ENCODE results near the gene ADGRF4. TPM values are rescaled to one million over a fixed set of nuclear protein-coding genes. Genes with fewer than 3 reads are reported as not detected.

ADGRF4 gene
- total RNA-seq, 1 donor from 2014 or later = 0.87 TPM

- H3K27ac Mint-ChIP-seq = no peak overlapping the region
These were observed 27.5 kb upstream of the ADGRF4 start for GRCh38 chr6:47670851-47671250.

GRCh38 chr6:47671777-47672176 lies 26.6 kb upstream of the ADGRF4 start:
- no peak overlapping the region for H3K27ac Mint-ChIP-seq
- H3K27me3 Mint-ChIP-seq = no peaks in the 10 kb centered on the region
- H3K4me3 Mint-ChIP-seq = no peak overlapping the region
- TF ChIP-seq CTCF (conservative IDR thresholded peaks at IDR 0.05) = no peak
- peaks cover 18% of the 10 kb centered on the region for H3K4me1 Mint-ChIP-seq (ENCODE audit: unreplicated experiment)
- DNase-seq (ENCODE audit: extremely low spot score, unreplicated experiment) = no peak
- H3K36me3 Mint-ChIP-seq = no peaks in the 10 kb centered on the region
- H3K9me3 Mint-ChIP-seq = no peaks in the 10 kb centered on the region

More at GRCh38 chr6:47670851-47671250, 27.5 kb upstream of the ADGRF4 start:
- Mint-ChIP-seq H3K4me3 (no peak overlapping the region), H3K4me1 (ENCODE audit: unreplicated experiment) (peaks cover 18% of the 10 kb centered on the region), H3K36me3 (no peaks in the 10 kb centered on the region), H3K27me3 (no peaks in the 10 kb centered on the region), H3K9me3 (no peaks in the 10 kb centered on the region)
- no peak for TF ChIP-seq CTCF (conservative IDR thresholded peaks at IDR 0.05)
- no peak for DNase-seq (ENCODE audit: extremely low spot score, unreplicated experiment)

GRCh38 chr6:47672816-47673215 lies 25.6 kb upstream of the ADGRF4 start:
- DNase-seq (ENCODE audit: extremely low spot score, unreplicated experiment) = no peak
- H3K4me1 Mint-ChIP-seq (ENCODE audit: unreplicated experiment) = peaks cover 18% of the 10 kb centered on the region
- H3K27ac Mint-ChIP-seq = no peak overlapping the region

GRCh38 chr6:47674673-47675072 lies 23.7 kb upstream of the ADGRF4 start:
- H3K4me3 Mint-ChIP-seq = no peak overlapping the region
- peaks cover 11% of the 10 kb centered on the region for H3K4me1 Mint-ChIP-seq (ENCODE audit: unreplicated experiment)
- no peaks in the 10 kb centered on the region for H3K27me3 Mint-ChIP-seq
- no peaks in the 10 kb centered on the region for H3K9me3 Mint-ChIP-seq
- no peak for TF ChIP-seq CTCF (conservative IDR thresholded peaks at IDR 0.05)
- no peak overlapping the region for H3K27ac Mint-ChIP-seq
- H3K36me3 Mint-ChIP-seq = no peaks in the 10 kb centered on the region
- no peak for DNase-seq (ENCODE audit: extremely low spot score, unreplicated experiment)

More at GRCh38 chr6:47672816-47673215, 25.6 kb upstream of the ADGRF4 start:
- TF ChIP-seq CTCF (conservative IDR thresholded peaks at IDR 0.05) = no peak
- no peak overlapping the region for H3K4me3 Mint-ChIP-seq
- H3K36me3 Mint-ChIP-seq = no peaks in the 10 kb centered on the region
- H3K27me3 Mint-ChIP-seq = no peaks in the 10 kb centered on the region
- no peaks in the 10 kb centered on the region for H3K9me3 Mint-ChIP-seq

GRCh38 chr6:47677381-47678100 lies 20.8 kb upstream of the ADGRF4 start:
- Mint-ChIP-seq H3K9me3 (no peaks in the 10 kb centered on the region), H3K27ac (no peak overlapping the region), H3K27me3 (no peaks in the 10 kb centered on the region), H3K36me3 (no peaks in the 10 kb centered on the region), H3K4me1 (ENCODE audit: unreplicated experiment) (no peaks in the 10 kb centered on the region), H3K4me3 (no peak overlapping the region)
- no peak for DNase-seq (ENCODE audit: extremely low spot score, unreplicated experiment)
- TF ChIP-seq CTCF (conservative IDR thresholded peaks at IDR 0.05) = no peak
